ENCODE measurements around the gene FOXB1. TPM values are rescaled to one million over a fixed set of nuclear protein-coding genes. Genes with fewer than 3 reads are reported as not detected.

Gene FOXB1
- total and polyA plus RNA-seq, 2 experiments from 2014 or later: 4.7 to 6.7 TPM

- TF ChIP-seq, protein P1, sequence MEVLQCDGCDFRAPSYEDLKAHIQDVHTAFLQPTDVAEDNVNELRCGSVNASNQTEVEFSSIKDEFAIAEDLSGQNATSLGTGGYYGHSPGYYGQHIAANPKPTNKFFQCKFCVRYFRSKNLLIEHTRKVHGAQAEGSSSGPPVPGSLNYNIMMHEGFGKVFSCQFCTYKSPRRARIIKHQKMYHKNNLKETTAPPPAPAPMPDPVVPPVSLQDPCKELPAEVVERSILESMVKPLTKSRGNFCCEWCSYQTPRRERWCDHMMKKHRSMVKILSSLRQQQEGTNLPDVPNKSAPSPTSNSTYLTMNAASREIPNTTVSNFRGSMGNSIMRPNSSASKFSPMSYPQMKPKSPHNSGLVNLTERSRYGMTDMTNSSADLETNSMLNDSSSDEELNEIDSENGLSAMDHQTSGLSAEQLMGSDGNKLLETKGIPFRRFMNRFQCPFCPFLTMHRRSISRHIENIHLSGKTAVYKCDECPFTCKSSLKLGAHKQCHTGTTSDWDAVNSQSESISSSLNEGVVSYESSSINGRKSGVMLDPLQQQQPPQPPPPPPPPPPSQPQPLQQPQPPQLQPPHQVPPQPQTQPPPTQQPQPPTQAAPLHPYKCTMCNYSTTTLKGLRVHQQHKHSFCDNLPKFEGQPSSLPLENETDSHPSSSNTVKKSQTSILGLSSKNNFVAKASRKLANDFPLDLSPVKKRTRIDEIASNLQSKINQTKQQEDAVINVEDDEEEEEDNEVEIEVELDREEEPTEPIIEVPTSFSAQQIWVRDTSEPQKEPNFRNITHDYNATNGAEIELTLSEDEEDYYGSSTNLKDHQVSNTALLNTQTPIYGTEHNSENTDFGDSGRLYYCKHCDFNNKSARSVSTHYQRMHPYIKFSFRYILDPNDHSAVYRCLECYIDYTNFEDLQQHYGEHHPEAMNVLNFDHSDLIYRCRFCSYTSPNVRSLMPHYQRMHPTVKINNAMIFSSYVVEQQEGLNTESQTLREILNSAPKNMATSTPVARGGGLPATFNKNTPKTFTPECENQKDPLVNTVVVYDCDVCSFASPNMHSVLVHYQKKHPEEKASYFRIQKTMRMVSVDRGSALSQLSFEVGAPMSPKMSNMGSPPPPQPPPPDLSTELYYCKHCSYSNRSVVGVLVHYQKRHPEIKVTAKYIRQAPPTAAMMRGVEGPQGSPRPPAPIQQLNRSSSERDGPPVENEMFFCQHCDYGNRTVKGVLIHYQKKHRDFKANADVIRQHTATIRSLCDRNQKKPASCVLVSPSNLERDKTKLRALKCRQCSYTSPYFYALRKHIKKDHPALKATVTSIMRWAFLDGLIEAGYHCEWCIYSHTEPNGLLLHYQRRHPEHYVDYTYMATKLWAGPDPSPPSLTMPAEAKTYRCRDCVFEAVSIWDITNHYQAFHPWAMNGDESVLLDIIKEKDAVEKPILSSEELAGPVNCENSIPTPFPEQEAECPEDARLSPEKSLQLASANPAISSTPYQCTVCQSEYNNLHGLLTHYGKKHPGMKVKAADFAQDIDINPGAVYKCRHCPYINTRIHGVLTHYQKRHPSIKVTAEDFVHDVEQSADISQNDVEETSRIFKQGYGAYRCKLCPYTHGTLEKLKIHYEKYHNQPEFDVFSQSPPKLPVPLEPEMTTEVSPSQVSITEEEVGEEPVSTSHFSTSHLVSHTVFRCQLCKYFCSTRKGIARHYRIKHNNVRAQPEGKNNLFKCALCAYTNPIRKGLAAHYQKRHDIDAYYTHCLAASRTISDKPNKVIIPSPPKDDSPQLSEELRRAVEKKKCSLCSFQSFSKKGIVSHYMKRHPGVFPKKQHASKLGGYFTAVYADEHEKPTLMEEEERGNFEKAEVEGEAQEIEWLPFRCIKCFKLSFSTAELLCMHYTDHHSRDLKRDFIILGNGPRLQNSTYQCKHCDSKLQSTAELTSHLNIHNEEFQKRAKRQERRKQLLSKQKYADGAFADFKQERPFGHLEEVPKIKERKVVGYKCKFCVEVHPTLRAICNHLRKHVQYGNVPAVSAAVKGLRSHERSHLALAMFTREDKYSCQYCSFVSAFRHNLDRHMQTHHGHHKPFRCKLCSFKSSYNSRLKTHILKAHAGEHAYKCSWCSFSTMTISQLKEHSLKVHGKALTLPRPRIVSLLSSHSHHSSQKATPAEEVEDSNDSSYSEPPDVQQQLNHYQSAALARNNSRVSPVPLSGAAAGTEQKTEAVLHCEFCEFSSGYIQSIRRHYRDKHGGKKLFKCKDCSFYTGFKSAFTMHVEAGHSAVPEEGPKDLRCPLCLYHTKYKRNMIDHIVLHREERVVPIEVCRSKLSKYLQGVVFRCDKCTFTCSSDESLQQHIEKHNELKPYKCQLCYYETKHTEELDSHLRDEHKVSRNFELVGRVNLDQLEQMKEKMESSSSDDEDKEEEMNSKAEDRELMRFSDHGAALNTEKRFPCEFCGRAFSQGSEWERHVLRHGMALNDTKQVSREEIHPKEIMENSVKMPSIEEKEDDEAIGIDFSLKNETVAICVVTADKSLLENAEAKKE (CRISPR knock-in tag; IDR thresholded peaks at IDR 0.05): no peak
- no peak for TF ChIP-seq CREB1 (CRISPR knock-in tag; IDR thresholded peaks at IDR 0.05; ENCODE audit: low read depth)
Measured at GRCh38 chr15:60021589-60022378, 17.7 kb downstream of the FOXB1 start (continued).

GRCh38 chr15:60022379-60022741 is 18.2 kb downstream of the FOXB1 start:
- H3K4me3 Mint-ChIP-seq: no peak overlapping the region
- Histone ChIP-seq H3K4me3 (no peak overlapping the region), H3K4me2 (peak overlapping the region; percentile 68), H3K36me3 (ENCODE audit: insufficient read depth) (0 out of 2 replicates have a peak, but pooled peaks cover 6% of the 10 kb centered on the region), H3K79me2 (replicated peaks; ENCODE audit: insufficient read depth) (no peaks in the 10 kb centered on the region), H3K27ac (ENCODE audit: low read depth) (peak overlapping the region; percentile 87; the same call in 1 of the 2 replicates), H3K9me2 (ENCODE audit: insufficient read depth) (peaks cover 17% of the 10 kb centered on the region; the same call in 1 of the 2 replicates), H3K27me3 (ENCODE audit: insufficient read depth) (no peaks in the 10 kb centered on the region), H4K20me1 (replicated peaks; ENCODE audit: insufficient read depth) (no peaks in the 10 kb centered on the region), H2AFZ (peak overlapping the region; percentile 44; the same call in 1 of the 2 replicates), H3K4me1 (ENCODE audit: insufficient read depth) (peaks cover 38% of the 10 kb centered on the region), H3F3A (replicated peaks; ENCODE audit: low read depth) (no peaks in the 10 kb centered on the region)
- H3K36me3 Mint-ChIP-seq (ENCODE audit: low read depth): peaks cover 4% of the 10 kb centered on the region; the same call in 1 of the 3 replicates
- peaks cover 5% of the 10 kb centered on the region for H3K9me3 Mint-ChIP-seq
- ATAC-seq (peak; percentile 67), DNase-seq (ENCODE audit: low spot score) (no peak)
- H3K27me3 Mint-ChIP-seq (ENCODE audit: insufficient read depth, low read depth, poor library complexity): peaks cover 1% of the 10 kb centered on the region
- no peak overlapping the region for H3K27ac Mint-ChIP-seq
- H3K4me1 Mint-ChIP-seq: peaks cover 39% of the 10 kb centered on the region
- TF ChIP-seq EZH2phosphoT487 (IDR thresholded peaks at IDR 0.05; ENCODE audit: unreplicated experiment): no peak
- no peak for TF ChIP-seq NANOG (IDR thresholded peaks at IDR 0.05; ENCODE audit: borderline replicate concordance)
- TF ChIP-seq, protein P2, sequence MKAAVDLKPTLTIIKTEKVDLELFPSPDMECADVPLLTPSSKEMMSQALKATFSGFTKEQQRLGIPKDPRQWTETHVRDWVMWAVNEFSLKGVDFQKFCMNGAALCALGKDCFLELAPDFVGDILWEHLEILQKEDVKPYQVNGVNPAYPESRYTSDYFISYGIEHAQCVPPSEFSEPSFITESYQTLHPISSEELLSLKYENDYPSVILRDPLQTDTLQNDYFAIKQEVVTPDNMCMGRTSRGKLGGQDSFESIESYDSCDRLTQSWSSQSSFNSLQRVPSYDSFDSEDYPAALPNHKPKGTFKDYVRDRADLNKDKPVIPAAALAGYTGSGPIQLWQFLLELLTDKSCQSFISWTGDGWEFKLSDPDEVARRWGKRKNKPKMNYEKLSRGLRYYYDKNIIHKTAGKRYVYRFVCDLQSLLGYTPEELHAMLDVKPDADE (IDR thresholded peaks at IDR 0.05): no peak
- no peak for TF ChIP-seq ZNF114 (CRISPR knock-in tag; IDR thresholded peaks at IDR 0.05)
- no peak for TF ChIP-seq POLR2AphosphoS5 (IDR thresholded peaks at IDR 0.05; ENCODE audit: low read depth)
- TF ChIP-seq, protein P1 (CRISPR knock-in tag; IDR thresholded peaks at IDR 0.05): no peak
